Astrocyte of the spinal cord (primary cell): ENCODE data around the gene ATG16L2.

ENCODE experiments used
- DNase-seq: peaks from one replicate; pipeline ENCODE4 v3.0.0; 2011; ENCODE audit warnings: low read depth, low spot score
- H3K4me3 ChIP-seq: 2 replicates; pipeline ENCODE4 v1.5.1; 2011; ENCODE audit warnings: low read depth, mild to moderate bottlenecking, low read length, moderate library complexity
- CTCF ChIP-seq: IDR thresholded peaks from 2 replicates; pipeline ENCODE4 v1.5.1; 2012; ENCODE audit warnings: low read depth, mild to moderate bottlenecking, low read length, inconsistent platforms
- in situ Hi-C: cut with HindIII; loops from 2 replicates; pipeline ENCODE4 v1.10.0; 2017; ENCODE audit warnings: low sequenced_read_pairs

Gene ATG16L2

GRCh38 chr11:72842653-72843330, 28.6 kb downstream of the ATG16L2 start:
- no peak overlapping the region for H3K4me3 ChIP-seq
- in situ Hi-C loops, result no loop called here
- no peak for DNase-seq
- no peak for TF ChIP-seq CTCF

GRCh38 chr11:72844356-72844755, 30.1 kb downstream of the ATG16L2 start:
- TF ChIP-seq CTCF, result no peak
- no peak overlapping the region for H3K4me3 ChIP-seq
- peak; percentile 32 for DNase-seq
- in situ Hi-C loops, result no loop called here

- TF ChIP-seq CTCF, result peak; percentile 80
- peak; percentile 46 for DNase-seq
- H3K4me3 ChIP-seq, result no peak overlapping the region
- in situ Hi-C loops, result no loop called here
Observed at GRCh38 chr11:72848846-72849466, 34.7 kb downstream of the ATG16L2 start.

GRCh38 chr11:72850832-72851231, 36.6 kb downstream of the ATG16L2 start:
- no peak for TF ChIP-seq CTCF
- H3K4me3 ChIP-seq, result no peak overlapping the region
- in situ Hi-C loops, result no loop called here
- no peak for DNase-seq

- no peak overlapping the region for H3K4me3 ChIP-seq
- TF ChIP-seq CTCF, result no peak
- DNase-seq, result no peak
- in situ Hi-C loops, result no loop called here
Observed at GRCh38 chr11:72851726-72852125, 37.5 kb downstream of the ATG16L2 start.

GRCh38 chr11:72856065-72856464, 41.9 kb downstream of the ATG16L2 start:
- in situ Hi-C loops, result no loop called here
- TF ChIP-seq CTCF, result no peak
- no peak for DNase-seq

More at GRCh38 chr11:72856065-72856464, 41.9 kb downstream of the ATG16L2 start:
- no peak overlapping the region for H3K4me3 ChIP-seq
